ENCODE measurements around the gene PARD6G.
"Not testable (repeated sequence)": the region's sequence is repeated elsewhere in the genome, so short reads cannot be mapped to it uniquely, and the experiment has no call there.

The PARD6G gene

GRCh38 chr18:80241919-80242777, 5.2 kb downstream of the PARD6G start:
- DNase-seq = no peak

GRCh38 chr18:80239830-80240229, 7.5 kb downstream of the PARD6G start:
- DNase-seq = no peak

GRCh38 chr18:80238651-80239260, 8.6 kb downstream of the PARD6G start:
- no peak for DNase-seq

GRCh38 chr18:80237519-80237918, 9.8 kb downstream of the PARD6G start:
- DNase-seq = not testable (repeated sequence)

- DNase-seq = no peak
Measured at GRCh38 chr18:80234398-80234797, 12.9 kb downstream of the PARD6G start.

GRCh38 chr18:80233899-80234298, 13.4 kb downstream of the PARD6G start:
- DNase-seq = no peak

GRCh38 chr18:80233201-80233835, 14.0 kb downstream of the PARD6G start:
- DNase-seq = no peak

- DNase-seq = no peak
Measured at GRCh38 chr18:80232710-80233109, 14.6 kb downstream of the PARD6G start.

GRCh38 chr18:80232030-80232429, 15.3 kb downstream of the PARD6G start:
- DNase-seq = no peak

- DNase-seq = no peak
Measured at GRCh38 chr18:80231616-80232015, 15.7 kb downstream of the PARD6G start.

- DNase-seq = no peak
Measured at GRCh38 chr18:80231151-80231550, 16.2 kb downstream of the PARD6G start.

GRCh38 chr18:80229766-80230745, 17.3 kb downstream of the PARD6G start:
- DNase-seq = no peak

- no peak for DNase-seq
Measured at GRCh38 chr18:80229363-80229762, 18.0 kb downstream of the PARD6G start.

- DNase-seq = no peak
Measured at GRCh38 chr18:80228051-80228848, 19.1 kb downstream of the PARD6G start.

GRCh38 chr18:80227472-80227871, 19.8 kb downstream of the PARD6G start:
- DNase-seq = no peak

GRCh38 chr18:80225685-80226084, 21.6 kb downstream of the PARD6G start:
- no peak for DNase-seq

GRCh38 chr18:80223581-80224148, 23.6 kb downstream of the PARD6G start:
- DNase-seq = no peak

GRCh38 chr18:80219488-80219887, 27.8 kb downstream of the PARD6G start:
- not testable (repeated sequence) for DNase-seq

- DNase-seq = no peak
Measured at GRCh38 chr18:80218341-80219227, 28.7 kb downstream of the PARD6G start.

GRCh38 chr18:80213182-80213581, 34.1 kb downstream of the PARD6G start:
- DNase-seq = no peak

All from NCI-H146 (cell line).